Activated gamma-delta T cell (primary cell): ENCODE data around the gene MAGI2.

Experiments used
- DNase-seq: peaks from one replicate; lab custom pipeline; 2025; lab: John Stamatoyannopoulos, UW

MAGI2 gene

GRCh38 chr7:77995717-77996116 lies 1457.8 kb downstream of the MAGI2 start:
- no peak for DNase-seq

GRCh38 chr7:77993838-77994237 lies 1459.6 kb downstream of the MAGI2 start:
- no peak for DNase-seq

- DNase-seq, result no peak
Observed at GRCh38 chr7:77991656-77992055, 1461.8 kb downstream of the MAGI2 start.

- no peak for DNase-seq
Observed at GRCh38 chr7:77989981-77990566, 1463.4 kb downstream of the MAGI2 start.

- DNase-seq, result no peak
Observed at GRCh38 chr7:77985974-77986339, 1467.5 kb downstream of the MAGI2 start.

GRCh38 chr7:77985232-77985973 lies 1468.1 kb downstream of the MAGI2 start:
- DNase-seq, result no peak

GRCh38 chr7:77983973-77984372 lies 1469.5 kb downstream of the MAGI2 start:
- no peak for DNase-seq

- DNase-seq, result no peak
Observed at GRCh38 chr7:77982926-77983550, 1470.4 kb downstream of the MAGI2 start.

- DNase-seq, result no peak
Observed at GRCh38 chr7:77980087-77980713, 1473.3 kb downstream of the MAGI2 start.

- no peak for DNase-seq
Observed at GRCh38 chr7:77979219-77979618, 1474.2 kb downstream of the MAGI2 start.

- no peak for DNase-seq
Observed at GRCh38 chr7:77975672-77976480, 1477.6 kb downstream of the MAGI2 start.

GRCh38 chr7:77971726-77972125 lies 1481.7 kb downstream of the MAGI2 start:
- no peak for DNase-seq

- DNase-seq, result no peak
Observed at GRCh38 chr7:77967429-77967828, 1486.0 kb downstream of the MAGI2 start.
